ENCODE results near the gene USP33. TPM values are rescaled to one million over a fixed set of nuclear protein-coding genes. Genes with fewer than 3 reads are reported as not detected.

Gene USP33
- total RNA-seq, 1 experiment from 2014 or later = 51.5 TPM

DNA sequence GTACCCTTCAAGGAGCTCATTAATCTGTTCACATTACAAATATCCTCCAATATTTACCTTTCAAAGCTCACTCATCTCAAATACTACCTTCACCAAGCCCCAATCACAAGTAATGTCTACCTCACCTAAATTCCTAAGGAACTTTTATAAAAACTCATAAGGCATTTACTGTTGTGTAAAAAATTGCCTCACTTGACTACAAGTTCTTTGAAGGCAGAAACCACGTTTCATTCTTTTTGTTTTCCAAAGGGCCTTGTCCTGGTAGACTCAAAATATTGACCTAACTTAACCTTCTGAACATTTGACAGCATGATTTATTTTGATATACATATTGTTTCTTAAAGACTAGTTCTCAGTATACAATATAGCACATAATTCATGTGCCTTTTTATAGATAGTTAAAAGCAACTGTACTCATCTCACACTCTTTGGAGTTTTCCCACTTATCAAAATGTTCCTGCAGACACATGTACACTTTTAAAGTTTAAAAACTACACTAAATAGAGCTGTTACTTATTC is 2.5 kb downstream of the USP33 start:
- H3K9ac ChIP-seq (ENCODE audit: extremely low read depth, insufficient read length, low read length) = no peak overlapping the region
- no peak overlapping the region for H3K14ac ChIP-seq (ENCODE audit: insufficient read depth, low read length)
- H3K27ac ChIP-seq (ENCODE audit: insufficient read length, low read depth, low read length) = no peak overlapping the region

More for the DNA sequence above, 2.5 kb downstream of the USP33 start:
- Histone ChIP-seq H2BK15ac (ENCODE audit: low read depth, low read length) (no peak overlapping the region), H3K27me3 (ENCODE audit: insufficient read depth, low read length) (no peaks in the 10 kb centered on the region), H2AK5ac (ENCODE audit: insufficient read length, low read length) (no peak overlapping the region), H3K4me2 (ENCODE audit: insufficient read depth, insufficient read length, low read length) (no peak overlapping the region), H3T11ph (ENCODE audit: low read length) (no peak overlapping the region), H3K79me1 (ENCODE audit: insufficient read depth, low read depth, low read length, poor library complexity, severe bottlenecking) (peaks cover 3% of the 10 kb centered on the region), H3K9me3 (ENCODE audit: control insufficient read depth, low read depth, low read length) (no peaks in the 10 kb centered on the region), H3K23ac (ENCODE audit: insufficient read length, low read depth, low read length) (no peak overlapping the region), H3K79me2 (ENCODE audit: insufficient read depth, low read length) (peaks cover 17% of the 10 kb centered on the region; the same call in 1 of the 2 replicates), H3K4ac (ENCODE audit: low read depth, low read length) (no peak overlapping the region), H2BK12ac (ENCODE audit: insufficient read length, low read depth, low read length) (no peak overlapping the region), H4K91ac (ENCODE audit: insufficient read length, low read depth, low read length) (no peak overlapping the region), H2BK120ac (ENCODE audit: low read depth, low read length, poor library complexity, severe bottlenecking) (no peak overlapping the region), H2BK5ac (ENCODE audit: insufficient read length, low read length) (no peak overlapping the region), H3K23me2 (ENCODE audit: insufficient read length, low read depth, low read length, poor library complexity, severe bottlenecking) (peaks cover 3% of the 10 kb centered on the region), H3K18ac (ENCODE audit: insufficient read length, low read depth, low read length) (no peak overlapping the region), H3K4me1 (ENCODE audit: insufficient read depth, low read length) (no peaks in the 10 kb centered on the region), H3K56ac (ENCODE audit: insufficient read length, low read depth, low read length) (no peak overlapping the region), H4K5ac (ENCODE audit: insufficient read length, low read depth, low read length) (no peak overlapping the region), H2BK20ac (ENCODE audit: low read depth, low read length, poor library complexity, severe bottlenecking) (no peak overlapping the region), H2AFZ (ENCODE audit: low read length) (no peak overlapping the region), H4K8ac (replicated peaks; ENCODE audit: insufficient read length, low read depth, low read length) (no peak overlapping the region), H4K20me1 (ENCODE audit: control insufficient read depth, insufficient read depth, insufficient read length) (no peaks in the 10 kb centered on the region)
- Mint-ChIP-seq H3K4me3 (peak overlapping the region in 1 of 2 experiments; percentile 67; a peak in 2 of 5 replicates), H3K9me3 (no peaks in the 10 kb centered on the region; a peak in 1 of 5 replicates), H3K27me3 (ENCODE audit: low read depth) (no peaks in the 10 kb centered on the region), H3K4me1 (peaks cover 18 to 19% of the 10 kb centered on the region in 2 experiments), H3K27ac (no peak overlapping the region), H3K36me3 (ENCODE audit: insufficient read depth in 1 of 3, low read depth in 3 of 3) (no peaks in the 10 kb centered on the region)
- TF ChIP-seq, protein P1, sequence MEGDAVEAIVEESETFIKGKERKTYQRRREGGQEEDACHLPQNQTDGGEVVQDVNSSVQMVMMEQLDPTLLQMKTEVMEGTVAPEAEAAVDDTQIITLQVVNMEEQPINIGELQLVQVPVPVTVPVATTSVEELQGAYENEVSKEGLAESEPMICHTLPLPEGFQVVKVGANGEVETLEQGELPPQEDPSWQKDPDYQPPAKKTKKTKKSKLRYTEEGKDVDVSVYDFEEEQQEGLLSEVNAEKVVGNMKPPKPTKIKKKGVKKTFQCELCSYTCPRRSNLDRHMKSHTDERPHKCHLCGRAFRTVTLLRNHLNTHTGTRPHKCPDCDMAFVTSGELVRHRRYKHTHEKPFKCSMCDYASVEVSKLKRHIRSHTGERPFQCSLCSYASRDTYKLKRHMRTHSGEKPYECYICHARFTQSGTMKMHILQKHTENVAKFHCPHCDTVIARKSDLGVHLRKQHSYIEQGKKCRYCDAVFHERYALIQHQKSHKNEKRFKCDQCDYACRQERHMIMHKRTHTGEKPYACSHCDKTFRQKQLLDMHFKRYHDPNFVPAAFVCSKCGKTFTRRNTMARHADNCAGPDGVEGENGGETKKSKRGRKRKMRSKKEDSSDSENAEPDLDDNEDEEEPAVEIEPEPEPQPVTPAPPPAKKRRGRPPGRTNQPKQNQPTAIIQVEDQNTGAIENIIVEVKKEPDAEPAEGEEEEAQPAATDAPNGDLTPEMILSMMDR (conservative IDR thresholded peaks at IDR 0.05) = no peak
- DNase-seq = no peak
- WGBS (ENCODE audit: extremely low coverage, insufficient read length, low lambda C conversion rate) = no CpG with 5 or more reads among the region's 1 CpG

Measured in H9 (cell line).